ENCODE data around the gene ARMH2. TPM values are rescaled to one million over a fixed set of nuclear protein-coding genes. Genes with fewer than 3 reads are reported as not detected.
"Not testable (repeated sequence)": the region's sequence is repeated elsewhere in the genome, so short reads cannot be mapped to it uniquely, and the experiment has no call there.

ARMH2 gene
- polyA plus RNA-seq, 4 donors, result 0.09 TPM; not detected in 3

DNA sequence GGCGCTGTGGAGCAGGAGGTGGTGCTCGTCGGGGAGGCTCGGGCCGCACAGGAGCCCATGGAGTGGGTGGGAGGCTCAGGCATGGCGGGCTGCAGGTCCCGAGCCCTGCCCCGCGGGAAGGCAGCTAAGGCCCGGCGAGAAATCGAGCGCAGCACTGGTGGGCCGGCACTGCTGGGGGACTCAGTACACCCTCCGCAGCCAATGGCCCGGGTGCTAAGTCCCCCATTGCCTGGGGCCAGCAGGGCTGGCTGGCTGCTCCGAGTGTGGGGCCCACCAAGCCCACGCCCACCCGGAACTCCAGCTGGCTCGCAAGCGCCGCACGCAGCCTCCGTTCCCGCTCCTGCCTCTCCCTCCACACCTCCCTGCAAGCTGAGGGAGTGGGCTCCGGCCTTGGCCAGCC lies 32.7 kb downstream of the ARMH2 start:
- not testable (repeated sequence) for DNase-seq (ENCODE audit: low read depth in 4 of 4, low spot score in 3 of 4)

DNA sequence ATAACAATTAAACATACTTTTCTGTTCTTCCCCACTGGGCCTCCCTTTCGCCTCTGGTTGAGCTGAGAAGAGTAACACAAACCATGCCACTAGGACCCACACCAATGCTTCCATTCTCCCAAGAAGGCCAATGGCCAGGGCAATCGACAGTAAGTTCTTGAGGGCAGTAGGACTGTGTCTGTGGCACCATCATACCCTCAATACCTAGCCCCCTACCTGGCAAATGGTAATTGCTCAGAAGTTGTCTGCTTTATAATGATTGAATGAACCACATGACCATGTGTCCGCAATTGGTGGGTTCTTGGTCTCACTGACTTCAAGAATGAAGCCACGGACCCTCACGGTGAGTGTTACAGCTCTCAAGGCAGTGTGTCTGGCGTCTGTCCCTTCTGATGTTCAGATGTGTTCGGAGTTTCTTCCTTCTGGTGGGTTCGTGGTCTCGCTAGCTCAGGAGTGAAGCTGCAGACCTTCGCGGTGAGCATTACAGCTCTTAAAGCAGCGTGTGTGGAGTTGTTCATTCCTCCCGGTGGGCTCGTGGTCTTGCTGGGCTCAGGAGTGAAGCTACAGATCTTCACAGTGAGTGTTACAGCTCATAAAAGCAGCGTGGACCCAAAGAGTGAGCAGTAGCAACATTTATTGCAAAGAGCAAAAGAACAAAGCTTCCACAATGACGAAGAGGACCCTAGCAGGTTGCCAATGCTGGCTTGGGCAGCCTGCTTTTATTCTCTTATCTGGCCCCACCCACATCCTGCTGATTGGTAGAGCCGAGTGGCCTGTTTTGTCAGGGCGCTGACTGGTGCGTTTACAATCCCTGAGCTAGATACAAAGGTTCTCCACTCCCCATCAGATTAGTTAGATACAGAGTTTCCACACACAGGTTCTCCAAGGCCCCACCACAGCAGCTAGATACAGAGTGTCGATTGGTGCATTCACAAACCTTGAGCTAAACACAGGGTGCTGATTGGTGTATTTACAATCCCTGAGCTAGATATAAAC lies 33.6 kb downstream of the ARMH2 start:
- DNase-seq (ENCODE audit: low read depth in 4 of 4, low spot score in 3 of 4), result not testable (repeated sequence)

DNA sequence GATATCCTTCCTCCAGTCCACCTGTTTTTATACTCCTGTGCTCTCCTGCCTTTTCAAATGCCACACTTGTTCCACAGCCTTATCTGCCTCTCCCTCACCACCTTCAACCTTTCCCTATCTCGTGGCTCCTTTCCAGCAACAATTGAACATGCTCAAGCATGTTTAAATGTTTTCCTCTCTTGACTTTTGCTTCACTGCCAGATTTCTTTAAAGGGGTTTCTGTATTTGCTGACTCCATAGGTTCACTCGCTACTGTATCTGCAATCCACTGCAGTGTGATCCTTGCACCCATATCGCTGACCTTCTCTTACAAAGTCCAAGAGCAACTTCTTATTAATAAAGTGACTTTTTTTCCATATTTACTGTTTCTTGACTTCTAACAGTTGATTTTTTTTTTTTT lies 35.1 kb downstream of the ARMH2 start:
- DNase-seq (ENCODE audit: low read depth in 4 of 4, low spot score in 3 of 4), result no peak

DNA sequence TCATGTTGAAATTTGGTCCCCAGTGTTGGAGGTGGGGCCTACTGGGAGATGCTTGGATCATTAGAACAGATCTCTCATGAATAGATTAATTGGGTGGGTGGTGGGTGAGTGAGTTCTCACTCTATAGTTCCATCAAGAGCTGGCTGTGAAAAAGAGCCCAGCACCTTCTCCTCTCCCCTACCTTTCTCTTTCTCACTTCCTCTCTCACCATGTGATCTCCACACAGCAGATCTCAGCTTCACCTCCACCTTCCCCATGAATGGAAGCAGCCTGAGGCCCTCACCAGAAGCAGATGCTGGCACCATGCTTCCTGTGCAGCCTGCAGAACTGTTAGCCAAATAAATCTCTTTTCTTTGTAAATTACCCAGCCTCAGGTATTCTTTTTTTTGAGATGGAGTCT lies 36.9 kb downstream of the ARMH2 start:
- no peak for DNase-seq (ENCODE audit: low read depth in 4 of 4, low spot score in 3 of 4)

DNA sequence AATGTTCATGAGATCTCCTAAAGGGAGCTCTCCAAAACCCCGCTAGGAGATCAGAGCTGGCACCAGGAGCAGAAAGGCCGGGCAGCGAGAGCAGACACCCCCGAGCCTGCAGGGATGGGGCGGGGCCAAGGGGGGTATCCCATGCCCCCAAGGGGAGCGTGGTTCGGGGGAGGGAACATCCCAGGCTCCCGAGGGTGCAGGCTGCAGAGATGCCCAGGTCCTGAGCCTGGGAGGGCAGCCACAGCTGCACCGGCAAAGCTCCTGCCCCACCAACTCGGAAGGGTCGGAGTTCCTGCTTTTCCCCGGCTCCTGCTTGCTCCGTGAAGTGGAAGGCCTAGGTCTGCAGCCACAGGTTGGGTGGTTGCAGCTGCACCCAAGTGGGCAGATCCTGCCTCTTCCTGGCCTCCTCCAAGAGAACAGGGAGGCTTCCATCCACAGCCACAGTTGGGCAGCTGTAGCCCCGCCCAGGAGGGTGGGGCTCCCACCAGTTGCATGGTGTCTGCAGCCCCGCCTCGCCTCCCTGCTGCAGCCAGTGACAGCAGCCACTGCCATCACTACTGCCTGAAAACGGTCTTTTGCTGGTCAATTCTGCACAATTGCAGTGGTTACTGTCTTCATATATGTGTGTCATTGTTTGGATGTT lies 37.4 kb downstream of the ARMH2 start:
- DNase-seq (ENCODE audit: low read depth in 4 of 4, low spot score in 3 of 4), result no peak

DNA sequence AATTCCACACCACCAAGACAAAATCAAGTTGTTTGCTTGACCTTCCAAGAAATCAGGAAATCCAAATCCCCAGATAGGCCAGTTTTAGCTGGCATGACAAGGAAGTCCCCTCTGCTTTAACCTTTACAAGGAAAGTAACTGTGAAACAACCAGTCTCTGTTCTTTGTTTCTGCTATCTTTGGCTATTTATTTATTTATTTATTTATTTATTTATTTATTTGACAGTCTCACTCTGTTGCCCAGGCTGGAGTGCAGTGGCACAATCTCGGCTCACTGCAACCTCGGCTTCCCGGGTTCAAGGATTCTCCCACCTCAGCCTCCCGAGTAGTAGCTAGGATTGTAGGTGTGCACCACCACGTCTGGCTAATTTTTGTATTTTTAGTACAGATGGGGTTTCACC lies 38.5 kb downstream of the ARMH2 start:
- DNase-seq (ENCODE audit: low read depth in 4 of 4, low spot score in 3 of 4), result no peak

DNA sequence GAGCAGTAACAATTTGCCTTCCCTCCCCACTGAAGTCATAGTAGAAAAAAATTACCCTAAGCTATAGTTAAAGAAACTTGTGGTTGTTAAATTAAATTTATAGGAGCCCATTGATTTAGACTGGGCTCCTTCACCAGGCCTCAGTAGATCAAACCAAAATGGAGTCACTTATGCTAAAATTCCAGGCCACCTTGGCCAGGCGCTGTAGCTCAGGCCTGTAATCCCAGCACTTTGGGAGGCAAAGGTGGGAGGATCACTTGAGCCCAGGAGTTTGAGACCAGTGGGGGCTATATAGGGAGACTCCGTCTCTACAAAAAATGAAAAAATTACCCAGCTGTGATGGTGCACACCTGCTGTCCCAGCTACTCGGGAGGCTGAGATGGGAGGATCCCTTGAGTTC lies 39.0 kb downstream of the ARMH2 start:
- no peak for DNase-seq (ENCODE audit: low read depth in 4 of 4, low spot score in 3 of 4)

DNA sequence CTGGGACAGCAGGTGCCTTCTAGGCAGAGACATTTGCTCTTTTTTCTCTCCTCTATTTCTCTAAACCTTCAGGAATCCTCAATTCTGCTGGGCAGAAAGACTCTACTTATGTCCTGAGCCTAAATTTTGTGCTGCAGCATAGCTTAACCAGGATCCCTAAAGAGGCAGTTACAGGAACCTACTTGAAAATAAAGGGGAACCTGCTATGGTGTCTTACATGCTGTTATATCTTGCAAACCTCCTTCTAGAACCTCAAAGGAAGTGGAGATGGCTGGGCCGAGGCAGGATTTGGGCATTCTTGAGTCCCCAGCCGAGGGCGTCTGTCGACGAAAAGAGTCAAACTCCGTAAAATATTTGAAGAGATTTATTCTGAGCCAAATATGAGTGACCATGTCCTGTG lies 41.1 kb downstream of the ARMH2 start:
- no peak for DNase-seq (ENCODE audit: low read depth in 4 of 4, low spot score in 3 of 4)

DNA sequence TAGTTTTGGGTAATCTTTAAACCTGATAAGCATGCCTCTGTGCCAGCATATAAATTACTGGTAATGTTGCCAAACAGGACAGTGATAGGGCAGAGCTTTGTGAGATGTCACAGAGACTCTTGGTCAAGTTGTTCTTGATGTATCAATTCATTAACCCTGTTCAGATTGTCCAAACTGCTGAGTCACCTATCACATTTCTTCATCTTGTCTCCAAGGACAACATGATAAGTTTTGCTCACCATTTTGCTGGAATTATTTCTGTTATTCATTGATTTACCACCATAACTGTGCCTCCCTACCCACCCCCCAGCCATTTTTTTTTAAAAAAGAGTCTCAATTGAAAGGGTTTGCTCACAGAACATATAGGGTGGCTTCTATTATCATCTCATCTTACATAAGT lies 43.4 kb downstream of the ARMH2 start:
- DNase-seq (ENCODE audit: low read depth in 4 of 4, low spot score in 3 of 4), result no peak

DNA sequence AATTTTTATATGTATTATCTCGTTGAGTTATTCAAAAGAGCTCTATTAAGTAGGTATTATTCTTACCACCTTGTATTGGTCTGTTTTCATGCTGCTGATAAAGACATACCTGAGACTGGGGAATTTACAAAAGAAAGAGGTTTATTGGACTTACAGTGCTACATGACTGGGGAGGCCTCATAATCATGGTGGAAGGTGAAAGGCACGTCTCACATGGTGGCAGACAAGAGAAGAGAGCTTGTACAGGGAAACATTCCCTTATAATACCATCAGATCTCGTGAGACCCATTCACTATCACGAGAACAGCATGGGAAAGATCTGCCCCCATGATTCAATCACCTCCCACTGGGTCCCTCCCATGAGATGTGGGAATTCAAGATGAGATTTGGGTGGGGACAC lies 44.3 kb downstream of the ARMH2 start:
- not testable (repeated sequence) for DNase-seq (ENCODE audit: low read depth in 4 of 4, low spot score in 3 of 4)

DNA sequence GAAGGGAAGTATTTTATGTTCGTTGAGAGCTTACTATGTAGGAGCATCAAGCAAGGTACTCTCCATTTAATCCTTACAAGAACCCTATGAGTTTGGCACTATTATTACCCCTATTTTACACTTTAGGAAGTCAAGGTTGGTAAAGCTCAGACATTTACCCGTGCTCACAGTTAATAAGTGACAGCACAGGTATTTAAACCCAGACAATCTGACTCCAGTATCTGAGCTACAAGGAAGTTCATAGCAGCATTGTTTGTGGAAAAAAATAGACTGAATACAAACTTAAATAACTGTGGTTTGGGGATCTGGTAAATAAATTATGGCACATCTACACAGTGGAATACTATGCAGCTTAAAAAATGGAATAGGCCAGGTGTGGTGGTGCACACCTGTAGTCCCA lies 45.2 kb downstream of the ARMH2 start:
- no peak for DNase-seq (ENCODE audit: low read depth in 4 of 4, low spot score in 3 of 4)

DNA sequence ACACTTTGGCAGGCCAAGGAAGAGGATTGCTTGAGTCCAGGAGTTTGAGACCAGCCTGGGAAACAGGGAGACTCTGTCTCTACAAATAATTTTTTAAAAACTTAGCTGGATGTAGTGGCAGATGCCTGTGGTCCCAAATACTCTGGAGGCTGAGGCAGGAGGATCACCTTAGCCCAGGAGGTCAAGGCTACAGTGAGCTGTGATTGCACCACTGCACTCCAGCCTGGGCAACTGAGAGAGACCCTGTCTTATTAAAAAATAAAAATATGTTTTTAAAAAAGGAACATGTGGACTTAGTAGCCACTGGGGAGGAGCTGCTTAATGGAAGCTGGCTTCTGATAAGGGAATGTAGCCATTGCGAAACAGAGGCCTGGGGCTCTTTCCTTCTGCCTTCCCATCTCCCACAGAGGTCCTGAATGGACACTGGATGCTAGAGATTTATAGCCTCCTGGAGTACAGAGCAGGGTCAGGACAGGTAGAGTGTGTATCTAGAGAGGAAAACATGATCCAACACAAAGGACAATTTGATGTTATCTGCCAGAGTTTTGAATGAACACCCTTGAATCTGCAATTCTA lies 45.7 kb downstream of the ARMH2 start:
- no peak for DNase-seq (ENCODE audit: low read depth in 4 of 4, low spot score in 3 of 4)

DNA sequence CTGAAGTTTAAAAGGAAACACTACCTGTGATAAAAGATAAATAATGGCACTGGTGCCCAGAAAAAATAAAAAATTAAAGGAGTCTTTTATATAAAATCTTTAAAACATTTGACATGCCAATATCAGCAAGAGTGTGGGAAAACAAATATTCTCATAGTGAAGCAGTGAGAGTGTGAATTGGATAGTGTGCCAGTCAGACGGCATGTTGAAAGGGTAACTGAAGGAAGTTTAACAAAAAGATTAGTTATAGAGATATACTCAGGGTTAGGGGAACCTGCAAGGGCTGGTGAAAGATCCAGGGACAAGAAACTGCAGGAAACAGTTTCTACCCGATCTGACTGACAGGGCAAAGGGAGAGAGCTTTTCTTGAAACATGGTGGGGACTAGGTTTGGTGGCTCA lies 46.2 kb downstream of the ARMH2 start:
- DNase-seq (ENCODE audit: low read depth in 4 of 4, low spot score in 3 of 4), result no peak

DNA sequence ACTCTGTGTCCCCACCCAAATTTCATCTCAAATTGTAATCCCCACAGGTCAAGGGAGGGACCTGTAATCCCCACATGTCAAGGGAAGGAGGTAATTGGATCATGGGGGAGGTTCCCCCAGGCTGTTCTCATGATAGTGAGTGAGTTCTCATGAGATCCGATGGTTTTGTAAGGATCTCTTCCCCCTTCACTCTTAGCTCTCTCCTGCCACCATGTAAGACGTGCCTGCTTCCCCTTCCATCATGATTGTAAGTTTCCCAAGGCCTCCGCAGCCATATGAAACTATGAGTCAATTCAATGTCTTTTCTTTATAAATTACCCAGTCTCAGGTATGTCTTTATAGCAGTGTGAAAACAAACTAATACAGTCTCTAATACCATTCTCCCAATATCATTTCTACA lies 47.8 kb downstream of the ARMH2 start:
- DNase-seq (ENCODE audit: low read depth in 4 of 4, low spot score in 3 of 4), result not testable (repeated sequence)

DNA sequence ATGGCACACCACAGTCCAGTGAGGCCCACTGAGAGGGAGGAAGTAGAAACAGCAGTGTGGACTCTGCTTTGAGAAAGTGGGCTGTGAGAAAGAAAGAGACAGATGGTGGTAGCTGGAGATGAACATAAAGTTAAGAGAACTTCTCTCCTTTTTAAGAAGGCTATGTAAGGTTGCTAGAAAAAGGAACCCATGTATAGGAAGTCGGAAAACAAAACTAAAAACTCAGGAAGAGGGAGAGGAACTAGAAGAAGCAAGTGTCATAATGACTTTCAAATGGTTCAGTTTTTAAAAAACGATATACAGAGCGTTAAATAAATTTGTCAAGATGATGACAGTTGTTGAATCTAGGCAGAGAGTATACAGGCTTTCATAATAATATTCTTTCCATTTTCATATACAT lies 49.4 kb downstream of the ARMH2 start:
- no peak for DNase-seq (ENCODE audit: low read depth in 4 of 4, low spot score in 3 of 4)

Other genes starting within 250 kb of the ARMH2 start
- gene KIAA0319, start 152.7 kb downstream of the ARMH2 start, polyA plus RNA-seq (ENCODE audit: insufficient read length in 4 of 4), result under 1 TPM; 0.25 to 0.39 (median 0.33) TPM
- gene TDP2, start 132.0 kb downstream of the ARMH2 start, polyA plus RNA-seq (ENCODE audit: insufficient read length in 4 of 4), result 10 to 100 TPM; 61.1 to 72.4 (median 67.9) TPM
- gene ACOT13, start 131.8 kb downstream of the ARMH2 start, polyA plus RNA-seq (ENCODE audit: insufficient read length in 4 of 4), result 10 to 100 TPM; 36.5 to 45.0 (median 43.0) TPM
- gene C6orf62, start 79.8 kb downstream of the ARMH2 start, polyA plus RNA-seq (ENCODE audit: insufficient read length in 4 of 4), result 100 to 1,000 TPM; 125 to 155 (median 140) TPM
- gene GMNN, start 24.0 kb downstream of the ARMH2 start, polyA plus RNA-seq (ENCODE audit: insufficient read length in 4 of 4), result 10 to 100 TPM; 56.6 to 62.3 (median 58.9) TPM
- 1 to 10 TPM; 6.2 to 9.0 (median 8.0) TPM for gene RIPOR2, start 137.0 kb upstream of the ARMH2 start, polyA plus RNA-seq (ENCODE audit: insufficient read length in 4 of 4)